ENCODE results near the gene ZNF692. TPM values are rescaled to one million over a fixed set of nuclear protein-coding genes. Genes with fewer than 3 reads are reported as not detected.

Gene ZNF692
- total and polyA plus RNA-seq, 2 of the 13 experiments (the other 11 are each of a cell fraction or from before 2014, with no cell fraction given): 27.3 to 45.8 TPM

- TF ChIP-seq PHF8 (CRISPR knock-in tag; IDR thresholded peaks at IDR 0.05) (peak; percentile 74), ZNF619 (CRISPR knock-in tag; IDR thresholded peaks at IDR 0.05) (0 out of 2 replicates have a peak, but pooled peaks have one; percentile 37), ZNF275 (CRISPR knock-in tag; IDR thresholded peaks at IDR 0.05; ENCODE audit: borderline replicate concordance) (no peak; the same call in 1 of the 2 replicates), SAFB2 (CRISPR knock-in tag; IDR thresholded peaks at IDR 0.05; ENCODE audit: borderline replicate concordance, low read depth) (peak; percentile 60; the same call in 1 of the 2 replicates), ZNF891 (CRISPR knock-in tag; IDR thresholded peaks at IDR 0.05) (peak; percentile 42; the same call in 1 of the 2 replicates), ZNF737 (CRISPR knock-in tag; IDR thresholded peaks at IDR 0.05; ENCODE audit: borderline replicate concordance) (0 out of 2 replicates have a peak, but pooled peaks have one; percentile 74), ZNF746 (CRISPR knock-in tag; IDR thresholded peaks at IDR 0.05) (0 out of 2 replicates have a peak, but pooled peaks have one; percentile 54), ZNF670 (CRISPR knock-in tag; IDR thresholded peaks at IDR 0.05; ENCODE audit: borderline replicate concordance) (no peak), RAD21 (CRISPR knock-in tag; IDR thresholded peaks at IDR 0.05) (peak; percentile 32; the same call in 1 of the 2 replicates), ZNF552 (CRISPR knock-in tag; IDR thresholded peaks at IDR 0.05; ENCODE audit: borderline replicate concordance) (peak; percentile 62; the same call in 1 of the 2 replicates), ZEB1 (IDR thresholded peaks at IDR 0.05; ENCODE audit: insufficient replicate concordance, low read depth) (no peak), NR2F6 (IDR thresholded peaks at IDR 0.05) (no peak), NR2F6 (CRISPR knock-in tag; IDR thresholded peaks at IDR 0.05) (no peak; the same call in 1 of the 2 replicates), ZNF800 (CRISPR knock-in tag; IDR thresholded peaks at IDR 0.05) (peak; percentile 71), YEATS2 (CRISPR knock-in tag; IDR thresholded peaks at IDR 0.05; ENCODE audit: borderline replicate concordance) (0 out of 2 replicates have a peak, but pooled peaks have one; percentile 29), ELF4 (CRISPR knock-in tag; IDR thresholded peaks at IDR 0.05; ENCODE audit: borderline replicate concordance) (no peak), KLF12 (CRISPR knock-in tag; IDR thresholded peaks at IDR 0.05; ENCODE audit: borderline replicate concordance) (no peak), ZBTB26 (CRISPR knock-in tag; IDR thresholded peaks at IDR 0.05; ENCODE audit: borderline replicate concordance) (peak; percentile 80; the same call in 1 of the 2 replicates), ONECUT2 (CRISPR knock-in tag; IDR thresholded peaks at IDR 0.05) (no peak), ZNF788 (CRISPR knock-in tag; IDR thresholded peaks at IDR 0.05; ENCODE audit: borderline replicate concordance) (peak; percentile 24; the same call in 1 of the 2 replicates)
- TF ChIP-seq, protein P1, sequence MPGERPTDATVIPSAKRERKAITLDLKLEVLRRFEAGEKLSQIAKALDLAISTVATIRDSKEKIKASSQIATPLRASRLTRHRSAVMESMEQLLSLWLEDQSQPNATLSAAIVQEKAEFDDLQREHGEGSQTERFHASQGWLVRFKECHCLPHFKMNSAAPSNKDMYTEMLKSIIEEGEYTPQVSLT (CRISPR knock-in tag; IDR thresholded peaks at IDR 0.05; ENCODE audit: borderline replicate concordance, low read depth): no peak
- TF ChIP-seq, protein P2, sequence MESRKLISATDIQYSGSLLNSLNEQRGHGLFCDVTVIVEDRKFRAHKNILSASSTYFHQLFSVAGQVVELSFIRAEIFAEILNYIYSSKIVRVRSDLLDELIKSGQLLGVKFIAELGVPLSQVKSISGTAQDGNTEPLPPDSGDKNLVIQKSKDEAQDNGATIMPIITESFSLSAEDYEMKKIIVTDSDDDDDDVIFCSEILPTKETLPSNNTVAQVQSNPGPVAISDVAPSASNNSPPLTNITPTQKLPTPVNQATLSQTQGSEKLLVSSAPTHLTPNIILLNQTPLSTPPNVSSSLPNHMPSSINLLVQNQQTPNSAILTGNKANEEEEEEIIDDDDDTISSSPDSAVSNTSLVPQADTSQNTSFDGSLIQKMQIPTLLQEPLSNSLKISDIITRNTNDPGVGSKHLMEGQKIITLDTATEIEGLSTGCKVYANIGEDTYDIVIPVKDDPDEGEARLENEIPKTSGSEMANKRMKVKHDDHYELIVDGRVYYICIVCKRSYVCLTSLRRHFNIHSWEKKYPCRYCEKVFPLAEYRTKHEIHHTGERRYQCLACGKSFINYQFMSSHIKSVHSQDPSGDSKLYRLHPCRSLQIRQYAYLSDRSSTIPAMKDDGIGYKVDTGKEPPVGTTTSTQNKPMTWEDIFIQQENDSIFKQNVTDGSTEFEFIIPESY (CRISPR knock-in tag; IDR thresholded peaks at IDR 0.05): no peak
Measured at GRCh38 chr1:248873409-248873992, 14.6 kb upstream of the ZNF692 start (continued).

Measured in HepG2 (cell line).